NCI-H1694 treated with DMSO at 0.1 percent for 48 hours (cell line): ENCODE measurements around the gene GART.
A peak's percentile ranks its signal among the peaks of the same experiment; 100 is the strongest.

Source experiments
- DNase-seq: peaks from one replicate; lab custom pipeline; 2025; lab: John Stamatoyannopoulos, UW

Gene GART

DNA sequence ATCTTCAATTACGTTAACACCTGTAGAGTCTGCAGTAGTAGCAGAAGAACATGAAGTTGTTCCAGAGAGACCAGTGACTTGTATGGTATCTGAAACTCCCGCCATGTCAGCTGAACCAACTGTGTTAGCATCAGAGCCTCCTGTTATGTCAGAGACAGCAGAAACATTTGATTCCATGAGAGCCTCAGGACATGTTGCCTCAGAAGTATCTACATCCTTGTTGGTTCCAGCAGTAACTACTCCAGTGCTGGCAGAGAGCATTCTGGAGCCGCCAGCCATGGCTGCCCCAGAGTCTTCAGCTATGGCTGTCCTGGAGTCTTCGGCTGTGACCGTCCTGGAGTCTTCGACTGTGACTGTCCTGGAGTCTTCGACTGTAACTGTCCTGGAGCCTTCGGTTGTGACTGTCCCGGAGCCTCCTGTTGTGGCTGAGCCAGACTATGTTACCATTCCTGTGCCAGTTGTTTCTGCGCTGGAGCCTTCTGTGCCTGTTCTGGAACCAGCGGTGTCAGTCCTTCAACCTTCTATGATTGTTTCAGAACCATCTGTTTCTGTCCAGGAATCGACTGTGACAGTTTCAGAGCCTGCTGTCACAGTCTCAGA, 11.2 kb upstream of the GART start:
- DNase-seq = no peak

DNA sequence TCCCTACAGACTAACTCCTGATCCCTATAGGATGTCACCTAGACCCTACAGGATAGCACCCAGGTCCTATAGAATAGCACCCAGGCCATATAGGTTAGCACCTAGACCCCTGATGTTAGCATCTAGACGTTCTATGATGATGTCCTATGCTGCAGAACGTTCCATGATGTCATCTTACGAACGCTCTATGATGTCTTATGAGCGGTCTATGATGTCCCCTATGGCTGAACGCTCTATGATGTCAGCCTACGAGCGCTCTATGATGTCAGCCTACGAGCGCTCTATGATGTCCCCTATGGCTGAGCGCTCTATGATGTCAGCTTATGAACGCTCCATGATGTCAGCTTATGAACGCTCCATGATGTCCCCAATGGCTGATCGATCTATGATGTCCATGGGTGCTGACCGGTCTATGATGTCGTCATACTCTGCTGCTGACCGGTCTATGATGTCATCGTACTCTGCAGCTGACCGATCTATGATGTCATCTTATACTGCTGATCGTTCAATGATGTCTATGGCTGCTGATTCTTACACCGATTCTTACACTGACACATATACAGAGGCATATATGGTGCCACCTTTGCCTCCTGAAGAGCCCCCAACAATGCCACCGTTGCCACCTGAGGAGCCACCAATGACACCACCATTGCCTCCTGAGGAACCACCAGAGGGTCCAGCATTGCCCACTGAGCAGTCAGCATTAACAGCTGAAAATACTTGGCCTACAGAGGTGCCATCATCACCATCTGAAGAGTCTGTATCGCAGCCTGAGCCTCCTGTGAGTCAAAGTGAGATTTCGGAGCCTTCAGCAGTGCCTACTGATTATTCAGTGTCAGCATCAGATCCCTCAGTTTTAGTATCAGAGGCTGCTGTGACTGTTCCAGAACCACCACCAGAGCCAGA, 10.4 kb upstream of the GART start:
- no peak for DNase-seq

- no peak for DNase-seq
These were observed 9.7 kb upstream of the GART start for GRCh38 chr21:33551664-33552063.

- no peak for DNase-seq
These were observed 9.1 kb upstream of the GART start for GRCh38 chr21:33550772-33551660.

DNA sequence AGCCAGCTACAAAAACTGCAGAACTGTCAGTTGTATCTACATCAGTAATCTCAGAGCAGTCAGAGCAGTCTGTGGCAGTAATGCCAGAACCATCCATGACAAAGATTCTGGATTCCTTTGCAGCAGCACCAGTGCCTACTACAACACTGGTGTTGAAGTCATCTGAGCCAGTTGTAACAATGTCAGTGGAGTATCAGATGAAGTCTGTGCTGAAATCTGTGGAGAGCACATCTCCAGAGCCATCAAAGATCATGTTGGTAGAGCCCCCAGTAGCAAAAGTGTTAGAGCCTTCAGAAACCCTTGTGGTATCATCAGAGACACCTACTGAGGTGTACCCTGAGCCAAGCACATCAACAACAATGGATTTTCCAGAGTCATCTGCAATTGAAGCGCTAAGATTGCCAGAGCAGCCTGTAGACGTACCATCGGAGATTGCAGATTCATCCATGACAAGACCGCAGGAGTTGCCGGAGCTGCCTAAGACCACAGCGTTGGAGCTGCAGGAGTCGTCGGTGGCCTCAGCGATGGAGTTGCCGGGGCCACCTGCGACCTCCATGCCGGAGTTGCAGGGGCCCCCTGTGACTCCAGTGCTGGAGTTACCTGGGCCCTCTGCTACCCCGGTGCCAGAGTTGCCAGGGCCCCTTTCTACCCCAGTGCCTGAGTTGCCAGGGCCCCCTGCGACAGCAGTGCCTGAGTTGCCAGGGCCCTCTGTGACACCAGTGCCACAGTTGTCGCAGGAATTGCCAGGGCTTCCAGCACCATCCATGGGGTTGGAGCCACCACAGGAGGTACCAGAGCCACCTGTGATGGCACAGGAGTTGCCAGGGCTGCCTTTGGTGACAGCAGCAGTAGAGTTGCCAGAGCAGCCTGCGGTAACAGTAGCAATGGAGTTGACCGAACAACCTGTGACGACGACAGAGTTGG, 8.2 kb upstream of the GART start:
- DNase-seq = no peak

DNA sequence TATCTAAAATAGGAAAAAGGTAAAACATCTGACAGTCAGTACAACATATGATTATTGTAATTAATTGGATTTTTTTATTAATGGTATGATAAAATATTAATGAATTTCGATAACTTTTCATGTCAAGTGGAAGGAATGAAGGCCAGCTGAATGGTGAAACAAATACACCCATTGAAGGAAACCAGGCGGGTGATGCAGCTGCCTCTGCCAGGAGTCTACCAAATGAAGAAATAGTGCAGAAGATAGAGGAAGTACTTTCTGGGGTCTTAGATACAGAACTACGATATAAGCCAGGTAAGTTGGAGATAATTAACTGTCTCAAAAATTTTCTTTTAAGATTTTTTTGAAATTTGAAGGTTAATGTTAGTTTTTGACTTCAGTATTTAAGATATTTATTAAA, 4.2 kb upstream of the GART start:
- no peak for DNase-seq

GRCh38 chr21:33544451-33545195, 2.7 kb upstream of the GART start:
- DNase-seq = no peak

GRCh38 chr21:33543505-33544129, 1.7 kb upstream of the GART start:
- DNase-seq = no peak

DNA sequence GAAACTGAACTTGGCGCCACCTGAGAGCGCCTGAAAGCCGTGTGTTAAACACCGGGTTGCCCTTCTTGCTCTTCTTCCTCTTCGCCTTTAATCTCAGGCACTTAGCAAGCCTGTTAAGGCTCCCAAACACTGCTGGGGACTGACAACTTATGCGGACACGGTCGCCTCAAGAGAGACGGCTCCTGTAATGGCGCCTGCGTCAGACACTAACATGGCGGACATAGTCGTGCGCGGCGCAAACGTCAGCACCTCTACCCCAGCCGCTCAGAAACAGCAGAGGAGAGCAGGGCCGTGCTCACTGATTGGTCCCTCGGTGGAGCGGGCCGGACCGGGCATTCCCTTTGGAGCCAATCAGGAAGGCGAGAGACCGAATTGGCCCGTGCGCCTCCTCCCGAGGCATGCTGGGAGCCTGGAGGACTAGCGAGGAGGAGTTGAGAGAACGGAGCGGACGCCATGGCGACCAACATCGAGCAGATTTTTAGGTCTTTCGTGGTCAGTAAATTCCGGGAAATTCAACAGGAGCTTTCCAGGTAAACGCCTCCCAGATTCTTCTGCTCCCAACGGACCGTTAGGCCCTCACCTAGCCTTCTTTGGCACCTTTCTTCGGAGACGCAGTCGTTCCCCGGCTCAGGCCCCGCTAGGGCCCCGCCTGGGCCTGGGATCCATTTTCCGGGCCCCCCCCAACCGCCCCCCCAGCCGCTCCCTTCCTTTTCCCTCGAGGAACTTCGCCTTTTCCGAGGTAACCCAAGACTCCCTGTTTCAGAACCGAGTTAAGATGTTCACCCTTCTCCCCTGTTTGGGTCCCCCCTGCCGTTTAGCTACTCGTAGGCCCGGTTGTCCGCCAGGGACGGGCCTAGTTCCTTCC, 955 bp upstream of the GART start, which contains the start of gene SON:
SON (plus strand) TSS at position 399 of the 865 bp plus-strand sequence; CDS start at position 454, 55 bp downstream.
- peak; percentile 99 for DNase-seq

DNA sequence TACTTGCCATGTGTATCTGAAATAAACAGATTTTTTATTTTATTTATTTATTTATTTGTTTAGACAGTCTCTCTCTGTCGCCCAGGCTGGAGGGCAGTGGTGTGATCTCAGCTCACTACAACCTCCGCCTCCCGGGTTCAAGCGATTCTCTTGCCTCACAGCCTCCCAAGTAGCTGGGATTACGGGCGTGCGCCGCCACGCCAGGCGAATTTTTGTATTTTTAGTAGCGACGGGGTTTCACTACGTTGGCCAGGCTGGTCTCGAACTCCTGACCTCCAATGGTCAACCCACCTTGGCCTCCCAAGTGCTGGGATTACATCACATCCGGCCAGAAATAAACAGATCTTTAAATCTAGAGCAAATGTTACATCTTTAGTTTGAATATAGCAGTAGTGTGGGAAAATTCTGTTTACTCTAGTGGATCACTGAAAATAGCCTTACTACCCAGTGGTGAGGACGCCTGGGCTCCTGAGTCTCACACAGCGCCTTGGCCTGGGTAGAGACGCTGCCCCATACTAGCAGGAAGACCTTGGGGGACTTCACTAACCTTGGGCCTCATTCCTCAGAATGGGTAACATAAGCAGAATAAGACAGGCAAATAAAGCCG, 709 bp downstream of the GART start:
- no peak for DNase-seq

GRCh38 chr21:33540711-33541104, 1.2 kb downstream of the GART start:
- DNase-seq = no peak

DNA sequence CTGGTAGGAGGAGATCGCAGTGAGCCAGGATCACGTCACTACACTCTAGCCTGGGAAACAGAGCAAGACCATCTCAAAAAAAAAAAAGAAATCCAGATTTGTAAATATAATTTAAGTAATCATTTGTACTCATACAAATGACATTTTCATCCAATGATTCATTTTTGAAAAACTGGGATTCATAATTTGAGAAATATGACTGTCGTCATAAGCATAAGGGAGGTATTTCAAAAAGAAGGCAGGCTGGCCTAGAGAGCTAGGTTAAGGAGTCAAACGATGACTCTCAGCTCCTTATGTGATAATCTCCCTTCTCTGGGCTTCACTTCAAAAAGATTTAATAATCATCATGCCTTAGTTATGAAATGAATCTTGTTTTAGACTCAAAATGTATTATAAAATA, 2.3 kb downstream of the GART start:
- DNase-seq = no peak

DNA sequence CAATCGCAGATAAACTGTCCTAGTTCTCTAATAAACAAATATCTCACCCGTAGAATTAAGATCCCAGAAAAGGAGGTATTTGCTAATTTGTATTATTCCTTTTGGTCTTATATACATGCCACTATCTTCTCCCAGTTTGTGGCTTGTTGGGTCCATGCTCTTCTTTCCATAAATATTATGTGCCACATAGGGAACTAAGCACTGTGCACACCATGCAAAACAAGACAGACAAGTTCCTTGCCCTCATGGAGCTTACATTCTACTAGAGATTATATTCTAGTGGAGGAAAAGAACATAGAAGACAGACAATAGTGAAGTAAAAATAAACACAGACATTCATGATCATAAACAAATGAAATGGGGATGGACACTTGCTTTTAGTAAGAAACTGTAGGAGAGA, 4.7 kb downstream of the GART start:
- no peak for DNase-seq

GRCh38 chr21:33531007-33531406, 10.9 kb downstream of the GART start:
- DNase-seq = no peak

- no peak for DNase-seq
These were observed 19.0 kb downstream of the GART start for GRCh38 chr21:33522953-33523349.

DNA sequence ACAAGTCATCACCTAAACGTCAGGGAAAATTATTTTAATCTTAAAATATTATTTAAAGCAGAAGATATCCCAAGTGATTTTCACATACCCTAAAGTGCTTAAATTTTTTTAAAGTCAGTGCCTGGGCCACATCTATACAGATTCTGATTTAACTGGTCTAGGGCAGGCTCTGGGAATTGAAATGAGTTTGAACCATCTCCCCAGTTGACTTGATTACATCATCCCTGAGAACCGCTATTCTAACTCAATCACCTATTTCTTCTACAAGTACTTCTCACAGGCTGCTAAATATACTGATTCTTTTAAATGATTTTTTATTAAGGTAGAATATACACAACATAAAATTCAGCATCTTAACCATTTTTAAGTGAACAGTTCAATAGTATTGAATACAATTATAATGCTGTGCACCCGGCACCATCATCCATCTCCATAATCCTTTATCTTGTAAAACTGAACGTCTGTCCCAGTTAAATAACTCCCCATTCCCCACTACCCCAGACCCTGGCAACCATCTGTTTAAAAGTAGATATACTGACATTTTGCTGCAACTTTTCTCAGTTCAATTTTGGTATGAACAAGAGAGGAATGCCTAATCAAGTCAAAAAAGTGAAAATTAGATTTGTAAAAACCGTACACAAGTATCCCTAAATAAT, 19.5 kb downstream of the GART start:
- DNase-seq = no peak

- no peak for DNase-seq
These were observed 23.0 kb downstream of the GART start for GRCh38 chr21:33518899-33519298.

DNA sequence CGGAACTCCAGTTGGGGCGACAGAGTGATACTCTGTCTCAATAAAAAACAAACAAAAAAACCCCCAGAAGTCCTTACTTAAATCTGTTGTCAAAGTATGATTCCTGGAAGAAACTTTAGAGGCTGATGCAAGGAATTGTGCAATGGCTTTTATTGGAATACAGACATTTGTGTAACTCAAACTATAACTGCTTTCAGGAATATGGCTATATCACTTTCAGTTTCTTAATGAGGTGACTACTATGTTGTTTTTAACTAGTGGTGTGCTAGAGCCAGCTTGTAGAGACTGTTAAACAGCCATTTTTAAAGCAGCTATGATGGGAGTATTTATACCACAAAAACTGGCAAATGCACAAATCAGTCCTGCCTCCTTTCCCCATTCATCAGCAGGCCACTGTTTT, 27.7 kb downstream of the GART start:
- no peak for DNase-seq
